Lower leg skin (tissue), 3 donors: ENCODE measurements around the gene IL1A.

Experiments used
- POLR2A ChIP-seq, 2 donors: fragments of 450-650 bp; IDR thresholded peaks; one replicate each; pipeline ENCODE4 v1.6.1; 2016 to 2017; ENCODE audit warnings: antibody characterized with exemption in 2 of 2, mild to moderate bottlenecking in 1 of 2, moderate library complexity in 1 of 2
- TF ChIP-seq, protein P1 (sequence below), 3 donors: fragments of 450-650 bp; IDR thresholded peaks; one replicate each; pipeline ENCODE4 v1.5.1; 2016; ENCODE audit warnings: antibody characterized with exemption in 3 of 3, mild to moderate bottlenecking in 3 of 3, moderate library complexity in 2 of 3

DNA sequence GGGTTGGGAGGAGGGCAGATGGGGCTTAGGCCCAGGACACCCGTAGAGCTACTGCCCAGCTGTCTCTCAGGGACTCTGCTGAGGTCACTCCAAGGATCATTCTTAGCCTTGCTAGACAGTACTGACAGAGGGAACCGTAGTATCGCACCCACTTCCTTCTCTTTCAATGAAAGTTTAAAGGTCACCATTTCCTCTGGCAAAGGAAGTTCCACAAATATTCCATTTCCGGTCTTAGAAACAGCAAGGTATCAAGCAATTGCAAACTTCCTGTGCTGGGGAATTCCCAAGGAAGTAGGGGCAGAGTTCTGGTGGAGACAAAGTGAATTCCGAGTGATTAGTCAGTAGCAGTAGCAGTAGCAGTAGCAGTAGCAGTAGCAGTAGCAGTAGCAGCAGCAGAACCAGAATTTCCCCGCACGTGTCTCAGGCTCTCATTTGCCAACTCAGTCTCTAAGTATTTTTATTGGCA lies 27.6 kb upstream of the IL1A start:
- TF ChIP-seq, protein P1, sequence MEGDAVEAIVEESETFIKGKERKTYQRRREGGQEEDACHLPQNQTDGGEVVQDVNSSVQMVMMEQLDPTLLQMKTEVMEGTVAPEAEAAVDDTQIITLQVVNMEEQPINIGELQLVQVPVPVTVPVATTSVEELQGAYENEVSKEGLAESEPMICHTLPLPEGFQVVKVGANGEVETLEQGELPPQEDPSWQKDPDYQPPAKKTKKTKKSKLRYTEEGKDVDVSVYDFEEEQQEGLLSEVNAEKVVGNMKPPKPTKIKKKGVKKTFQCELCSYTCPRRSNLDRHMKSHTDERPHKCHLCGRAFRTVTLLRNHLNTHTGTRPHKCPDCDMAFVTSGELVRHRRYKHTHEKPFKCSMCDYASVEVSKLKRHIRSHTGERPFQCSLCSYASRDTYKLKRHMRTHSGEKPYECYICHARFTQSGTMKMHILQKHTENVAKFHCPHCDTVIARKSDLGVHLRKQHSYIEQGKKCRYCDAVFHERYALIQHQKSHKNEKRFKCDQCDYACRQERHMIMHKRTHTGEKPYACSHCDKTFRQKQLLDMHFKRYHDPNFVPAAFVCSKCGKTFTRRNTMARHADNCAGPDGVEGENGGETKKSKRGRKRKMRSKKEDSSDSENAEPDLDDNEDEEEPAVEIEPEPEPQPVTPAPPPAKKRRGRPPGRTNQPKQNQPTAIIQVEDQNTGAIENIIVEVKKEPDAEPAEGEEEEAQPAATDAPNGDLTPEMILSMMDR (IDR thresholded peaks at IDR 0.05) = no peak
- no peak for TF ChIP-seq POLR2A (IDR thresholded peaks at IDR 0.05)
